Thoracic aorta (tissue), 2 donors: Measurements from ENCODE around the gene NHS. TPM values are rescaled to one million over a fixed set of nuclear protein-coding genes. Genes with fewer than 3 reads are reported as not detected.
"Not testable (repeated sequence)": the region's sequence is repeated elsewhere in the genome, so short reads cannot be mapped to it uniquely, and the experiment has no call there.

Experiments
- ATAC-seq: fragments of 150-250 bp; one replicate; pipeline ENCODE4 v1.8.0; 2017; ENCODE audit warnings: low read depth; ENCODE audit not compliant: insufficient number of reproducible peaks, low FRiP score
- DNase-seq: peaks from one replicate; pipeline ENCODE4 v3.0.0-alpha.2; 2020; ENCODE audit warnings: low spot score
- H3K27ac ChIP-seq, 2 donors: fragments of 200-600 bp; sonication (generic); 1 replicate in 1 of 2; 2 replicates in 1 of 2; pipeline ENCODE4 v1.5.1; 2016; ENCODE audit warnings: mild to moderate bottlenecking in 2 of 2, moderate library complexity in 2 of 2
- H3K27me3 ChIP-seq: fragments of 200-600 bp; sonication (generic); replicated peaks from 2 replicates; pipeline ENCODE4 v1.6.0; 2016; ENCODE audit warnings: mild to moderate bottlenecking; ENCODE audit not compliant: insufficient read depth
- H3K36me3 ChIP-seq: fragments of 200-600 bp; sonication (generic); one replicate; pipeline ENCODE4 v1.5.1; 2016
- H3K4me1 ChIP-seq, 2 donors: fragments of 200-600 bp; sonication (generic); 1 replicate in 1 of 2; 2 replicates in 1 of 2; pipeline versions ENCODE4 v1.5.1 to v1.6.0; 2016; ENCODE audit warnings: low read depth in 2 of 2, mild to moderate bottlenecking in 1 of 2; ENCODE audit not compliant: control insufficient read depth in 1 of 2
- H3K4me3 ChIP-seq: fragments of 200-600 bp; sonication (generic); 2 replicates; pipeline ENCODE4 v1.5.1; 2016; ENCODE audit warnings: mild to moderate bottlenecking
- H3K9me3 ChIP-seq: fragments of 200-600 bp; sonication (generic); 2 replicates; pipeline ENCODE4 v1.5.1; 2016
- total RNA-seq, 2 donors: library from RNA; depleted of rRNA; stranded (reverse); fragments of >200 nt; gene quantifications; one replicate each; pipeline versions ENCODE4 v1.1.0 to v1.2.3, GENCODE V29; 2016
- TF ChIP-seq, protein P1 (sequence below): fragments of 200-600 bp; sonication (generic); IDR thresholded peaks from one replicate; pipeline ENCODE4 v1.5.1; 2019; ENCODE audit warnings: antibody characterized with exemption

The NHS gene
- total RNA-seq, 2 donors from 2014 or later = 23.3 to 29.6 TPM

DNA sequence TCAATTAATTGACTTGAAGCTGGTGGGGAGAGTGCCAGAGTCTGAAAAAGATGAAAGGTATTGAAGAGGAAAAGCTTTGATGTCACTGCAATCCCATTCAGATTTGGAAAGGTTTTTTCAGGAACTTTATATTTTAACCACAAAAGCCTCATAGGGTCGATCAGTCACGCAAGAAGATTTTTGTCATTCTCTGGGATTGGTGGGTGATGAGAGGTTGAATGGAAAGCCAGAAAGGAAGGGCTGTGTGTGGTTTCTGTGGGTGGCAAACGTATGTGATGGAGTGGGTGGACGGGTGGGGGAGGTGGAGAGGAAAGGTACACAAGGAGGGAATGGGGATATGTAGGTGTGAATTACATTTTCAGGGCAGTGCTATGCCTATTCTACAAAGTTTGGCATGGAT, 188.5 kb downstream of the NHS start:
- Histone ChIP-seq H3K9me3 (no peaks in the 10 kb centered on the region), H3K27me3 (no peaks in the 10 kb centered on the region), H3K27ac (no peak overlapping the region), H3K4me1 (peaks cover 10 to 45% of the 10 kb centered on the region in 2 donors), H3K36me3 (no peaks in the 10 kb centered on the region), H3K4me3 (no peak overlapping the region)
- DNase-seq = no peak
- no peak for ATAC-seq
- TF ChIP-seq, protein P1, sequence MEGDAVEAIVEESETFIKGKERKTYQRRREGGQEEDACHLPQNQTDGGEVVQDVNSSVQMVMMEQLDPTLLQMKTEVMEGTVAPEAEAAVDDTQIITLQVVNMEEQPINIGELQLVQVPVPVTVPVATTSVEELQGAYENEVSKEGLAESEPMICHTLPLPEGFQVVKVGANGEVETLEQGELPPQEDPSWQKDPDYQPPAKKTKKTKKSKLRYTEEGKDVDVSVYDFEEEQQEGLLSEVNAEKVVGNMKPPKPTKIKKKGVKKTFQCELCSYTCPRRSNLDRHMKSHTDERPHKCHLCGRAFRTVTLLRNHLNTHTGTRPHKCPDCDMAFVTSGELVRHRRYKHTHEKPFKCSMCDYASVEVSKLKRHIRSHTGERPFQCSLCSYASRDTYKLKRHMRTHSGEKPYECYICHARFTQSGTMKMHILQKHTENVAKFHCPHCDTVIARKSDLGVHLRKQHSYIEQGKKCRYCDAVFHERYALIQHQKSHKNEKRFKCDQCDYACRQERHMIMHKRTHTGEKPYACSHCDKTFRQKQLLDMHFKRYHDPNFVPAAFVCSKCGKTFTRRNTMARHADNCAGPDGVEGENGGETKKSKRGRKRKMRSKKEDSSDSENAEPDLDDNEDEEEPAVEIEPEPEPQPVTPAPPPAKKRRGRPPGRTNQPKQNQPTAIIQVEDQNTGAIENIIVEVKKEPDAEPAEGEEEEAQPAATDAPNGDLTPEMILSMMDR = no peak

DNA sequence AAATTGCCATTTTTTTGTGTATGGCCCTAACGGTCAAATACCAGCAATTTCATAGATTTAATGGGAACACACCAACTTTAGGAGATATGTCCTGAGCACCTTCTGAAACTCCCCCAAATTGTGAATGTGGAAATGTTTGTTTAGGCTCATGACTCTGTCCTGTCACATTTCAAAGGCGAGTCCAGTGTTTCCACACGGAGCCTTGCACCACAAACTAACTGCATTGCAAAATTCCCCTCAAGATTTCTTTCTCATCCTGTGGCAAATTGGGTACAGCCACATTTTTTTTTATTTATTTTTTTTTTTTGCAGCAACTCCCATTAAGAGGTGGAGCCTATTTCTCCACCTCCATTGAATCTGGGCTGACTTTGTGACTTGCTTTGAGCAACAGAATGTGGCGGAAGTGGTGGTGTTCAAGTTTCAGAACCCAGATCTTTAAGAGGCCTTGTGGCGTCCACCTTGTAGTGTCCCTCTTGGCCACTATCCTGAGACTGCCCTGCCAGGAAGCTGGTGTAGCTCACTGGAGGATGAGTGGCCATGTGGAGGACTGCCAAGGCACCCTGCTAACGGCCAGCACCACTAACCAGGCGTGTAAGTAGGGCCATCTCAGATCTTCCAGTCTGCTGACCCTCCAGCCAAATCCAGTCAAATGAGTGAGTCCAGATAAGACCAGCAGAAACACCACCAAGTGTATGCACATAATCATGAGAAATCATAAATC, 189.8 kb downstream of the NHS start:
- Histone ChIP-seq H3K27me3 (no peaks in the 10 kb centered on the region), H3K4me3 (no peak overlapping the region), H3K27ac (no peak overlapping the region), H3K9me3 (no peaks in the 10 kb centered on the region), H3K4me1 (peaks cover 10 to 35% of the 10 kb centered on the region in 2 donors), H3K36me3 (no peaks in the 10 kb centered on the region)
- DNase-seq = no peak
- no peak for ATAC-seq
- TF ChIP-seq, protein P1 = no peak

DNA sequence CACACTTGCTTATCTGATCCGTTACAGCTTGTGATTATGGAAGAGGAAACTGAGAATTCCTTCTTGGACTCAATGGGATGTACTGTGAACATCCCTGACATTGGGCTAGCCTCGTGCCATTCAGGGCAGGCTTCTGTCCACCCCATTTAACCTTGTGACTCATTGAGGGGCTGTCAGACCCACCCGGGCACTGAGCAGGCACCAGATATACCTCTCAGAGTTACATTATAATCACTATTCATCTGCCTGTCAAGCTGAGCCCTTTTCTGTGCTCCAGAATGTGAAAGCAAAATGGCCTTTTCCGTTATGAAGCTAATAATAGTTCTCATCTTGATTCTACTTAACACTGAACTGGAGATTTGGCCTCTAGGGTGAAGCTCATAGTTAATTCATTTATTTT, 191.7 kb downstream of the NHS start:
- H3K4me1 ChIP-seq = peaks cover 0 to 17% of the 10 kb centered on the region in 2 donors
- H3K27ac ChIP-seq = peak overlapping the region in 1 of 2 donors; percentile 1
- ATAC-seq = no peak
- TF ChIP-seq, protein P1 = no peak
- H3K4me3 ChIP-seq = no peak overlapping the region
- no peak for DNase-seq
- no peaks in the 10 kb centered on the region for H3K9me3 ChIP-seq
- H3K27me3 ChIP-seq = no peaks in the 10 kb centered on the region
- no peaks in the 10 kb centered on the region for H3K36me3 ChIP-seq

DNA sequence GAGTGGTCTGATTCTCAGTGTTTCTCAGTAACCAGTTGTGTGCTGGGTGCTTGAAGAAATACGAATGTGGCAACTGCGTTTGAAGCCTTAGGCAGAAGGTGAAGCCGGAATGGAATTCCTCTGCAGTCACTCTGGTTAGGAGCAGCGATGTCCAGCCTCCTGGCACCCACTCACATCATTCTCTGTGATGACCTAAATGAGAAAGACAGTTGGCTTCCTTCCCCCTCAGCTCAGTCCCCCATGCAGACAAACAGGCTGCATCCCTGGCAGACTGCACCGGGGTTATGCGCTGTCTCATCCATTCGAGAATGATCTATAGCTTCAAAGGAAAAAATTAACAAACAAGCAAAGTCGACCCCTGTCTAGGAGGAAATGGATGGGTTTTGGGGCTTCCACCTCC, 192.2 kb downstream of the NHS start:
- no peak for DNase-seq

DNA sequence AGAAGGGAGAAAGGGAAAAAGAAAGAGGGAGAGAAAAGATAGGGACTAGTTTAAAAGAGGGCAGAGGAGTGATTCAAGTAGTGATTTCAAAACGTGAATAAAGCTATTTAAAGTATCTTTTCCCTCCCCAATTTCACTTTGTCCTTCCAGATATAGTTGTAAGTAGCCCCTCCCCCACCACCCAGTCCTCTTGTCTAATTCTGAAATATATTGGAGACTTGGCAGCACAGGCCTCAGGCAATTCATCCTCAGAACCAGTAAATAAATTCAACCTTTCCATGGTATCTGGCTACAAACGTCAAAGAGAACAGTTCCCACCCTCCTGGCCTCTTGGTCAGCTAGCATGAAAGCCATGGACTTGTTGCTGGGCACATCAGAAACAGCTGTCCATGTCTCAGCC, 192.8 kb downstream of the NHS start:
- peak overlapping the region in 1 of 2 donors; percentile 1 for H3K27ac ChIP-seq

More for the DNA sequence above, 192.2 kb downstream of the NHS start:
- no peaks in the 10 kb centered on the region for H3K27me3 ChIP-seq
- H3K27ac ChIP-seq = peak overlapping the region in 1 of 2 donors; percentile 1
- TF ChIP-seq, protein P1 = no peak
- peaks cover 0 to 17% of the 10 kb centered on the region in 2 donors for H3K4me1 ChIP-seq
- no peak overlapping the region for H3K4me3 ChIP-seq
- H3K9me3 ChIP-seq = no peaks in the 10 kb centered on the region
- ATAC-seq = no peak
- H3K36me3 ChIP-seq = no peaks in the 10 kb centered on the region

DNA sequence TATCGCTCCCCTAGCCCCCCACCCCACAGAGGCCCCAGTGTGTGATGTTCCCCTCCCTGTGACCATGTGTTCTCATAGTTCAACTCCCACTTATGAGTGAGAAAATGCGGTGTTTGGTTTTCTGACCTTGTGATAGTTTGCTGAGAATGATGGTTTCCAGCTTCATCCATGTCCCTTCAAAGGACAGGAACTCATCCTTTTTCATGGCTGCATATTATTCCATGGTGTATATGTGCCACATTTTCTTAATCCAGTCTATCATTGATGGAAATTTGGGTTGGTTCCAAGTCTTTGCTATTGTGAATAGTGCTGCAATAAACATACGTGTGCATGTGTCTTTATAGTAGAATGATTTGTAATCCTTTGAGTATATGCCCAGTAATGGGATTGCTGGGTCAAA, 193.8 kb downstream of the NHS start:
- not testable (repeated sequence) for ATAC-seq, H3K27me3 ChIP-seq, H3K36me3 ChIP-seq, DNase-seq, H3K9me3 ChIP-seq, H3K4me3 ChIP-seq, H3K27ac ChIP-seq
- H3K4me1 ChIP-seq = peaks cover 0 to 17% of the 10 kb centered on the region in 2 donors

More for the DNA sequence above, 192.8 kb downstream of the NHS start:
- TF ChIP-seq, protein P1 = no peak
- Histone ChIP-seq H3K4me3 (no peak overlapping the region), H3K9me3 (no peaks in the 10 kb centered on the region), H3K4me1 (peaks cover 0 to 17% of the 10 kb centered on the region in 2 donors), H3K36me3 (no peaks in the 10 kb centered on the region), H3K27me3 (no peaks in the 10 kb centered on the region)
- DNase-seq (no peak), ATAC-seq (no peak)
